Activated T-cell treated with anti-CD3 and anti-CD28 coated beads, Interleukin-2, amount 50 U/mL, for 4 hours (primary cell): Measurements from ENCODE around the gene SMC1B. TPM values are rescaled to one million over a fixed set of nuclear protein-coding genes. Genes with fewer than 3 reads are reported as not detected.
"Not testable (repeated sequence)": the region's sequence is repeated elsewhere in the genome, so short reads cannot be mapped to it uniquely, and the experiment has no call there.

Experiments
- ATAC-seq, 2 donors: fragments of 200-7000 bp; cut with Tn5 transposase; one replicate each; pipeline ENCODE4 v1.10.0; 2021
- DNase-seq: peaks from one replicate; pipeline ENCODE4 v3.0.0-alpha.2; 2020
- H3K27me3 Mint-ChIP-seq: one replicate; pipeline ENCODE4 v1.8.0; 2021; ENCODE audit warnings: low read depth, mixed read lengths
- H3K36me3 Mint-ChIP-seq: one replicate; pipeline ENCODE4 v1.8.0; 2022; ENCODE audit warnings: mixed read lengths; ENCODE audit not compliant: insufficient read depth
- H3K4me1 Mint-ChIP-seq: one replicate; pipeline ENCODE4 v1.8.0; 2021; ENCODE audit warnings: low read depth, mixed read lengths
- H3K4me3 Mint-ChIP-seq: one replicate; pipeline ENCODE4 v1.8.0; 2021; ENCODE audit warnings: mild to moderate bottlenecking, moderate library complexity, mixed read lengths
- H3K9me3 Mint-ChIP-seq: one replicate; pipeline ENCODE4 v1.8.0; 2021; ENCODE audit warnings: mixed read lengths
- total RNA-seq, 3 donors: library from RNA; stranded (reverse); gene quantifications; one replicate each; pipeline ENCODE4 v1.2.1, GENCODE V29; 2021

SMC1B gene
- total RNA-seq, 3 donors from 2014 or later = 0.13 to 0.24 (median 0.18) TPM

DNA sequence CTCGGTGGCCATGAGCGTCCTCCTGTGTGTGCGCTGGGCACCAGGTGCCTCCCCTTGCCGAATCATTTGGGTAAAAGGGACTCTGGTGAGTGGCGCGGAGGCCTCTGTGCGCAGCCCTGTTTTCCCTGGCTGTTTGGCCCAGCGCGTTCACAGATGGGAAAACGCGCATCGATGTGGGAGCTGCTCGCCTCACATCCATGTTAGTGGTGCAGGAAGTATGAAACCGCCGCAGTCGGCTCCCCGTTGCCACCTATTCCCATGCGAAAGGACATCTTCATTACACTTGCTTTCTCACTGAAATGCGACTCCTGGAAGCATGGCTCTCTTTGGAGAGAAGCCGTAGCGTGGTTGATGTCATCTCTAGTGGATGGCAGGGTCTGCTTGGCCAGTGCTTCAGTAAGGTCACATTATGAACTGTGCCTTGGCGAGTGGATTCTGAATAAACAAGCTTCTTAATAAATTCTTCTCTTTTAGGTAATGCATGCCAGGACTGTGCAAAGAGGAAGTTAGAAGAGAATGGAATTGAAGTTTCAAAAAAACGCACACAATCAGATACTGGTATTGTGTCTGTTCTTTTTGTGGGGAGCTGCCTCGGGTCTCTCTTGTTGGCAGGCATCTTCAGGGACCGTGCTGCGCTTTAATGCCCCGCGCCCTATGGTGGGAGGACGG, 77.4 kb downstream of the SMC1B start:
- no peak overlapping the region for H3K4me3 Mint-ChIP-seq

DNA sequence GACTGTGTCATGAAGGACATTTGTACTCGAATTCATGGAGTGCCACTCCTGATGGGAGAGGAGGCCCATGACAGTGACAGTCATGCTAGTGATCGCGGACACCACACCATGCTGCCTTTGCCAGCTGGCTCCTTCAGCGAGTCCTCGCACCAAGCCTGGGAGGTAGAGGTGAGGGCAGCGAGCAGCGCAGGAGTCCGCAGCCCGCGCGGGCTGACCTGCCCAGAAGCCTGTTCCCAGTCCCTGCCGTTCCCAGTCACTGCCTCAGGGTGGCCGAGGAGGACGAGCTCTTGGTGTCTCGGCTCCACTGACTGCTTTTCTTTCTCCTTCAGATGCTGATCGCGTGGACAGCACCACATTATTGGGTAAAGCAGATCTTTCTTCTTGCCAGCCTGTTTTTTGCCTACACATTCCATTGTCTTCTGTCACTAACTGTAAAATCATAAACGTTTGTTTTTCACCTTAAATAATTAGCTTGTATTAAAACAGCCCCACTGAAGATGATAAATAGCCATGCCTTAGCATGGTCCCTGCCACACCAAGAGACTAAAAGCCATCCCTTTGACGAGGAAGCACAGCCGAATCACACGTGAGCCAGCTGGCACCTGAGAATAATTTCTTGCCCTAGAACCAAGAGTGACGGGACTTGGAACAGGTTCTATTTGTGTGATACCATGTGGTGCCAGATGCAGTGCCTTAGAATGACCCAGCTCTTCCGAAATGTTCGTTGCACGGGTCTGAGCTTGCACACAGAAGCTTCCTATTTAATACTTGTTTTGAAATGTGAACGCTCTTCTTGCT, 78.2 kb downstream of the SMC1B start:
- Mint-ChIP-seq H3K36me3 (peaks cover 40% of the 10 kb centered on the region), H3K4me3 (no peak overlapping the region)
- DNase-seq = no peak

More for the DNA sequence above, 77.4 kb downstream of the SMC1B start:
- H3K27me3 Mint-ChIP-seq = no peaks in the 10 kb centered on the region
- H3K36me3 Mint-ChIP-seq = peaks cover 45% of the 10 kb centered on the region
- peaks cover 20% of the 10 kb centered on the region for H3K4me1 Mint-ChIP-seq
- no peak for ATAC-seq
- no peak for DNase-seq
- no peaks in the 10 kb centered on the region for H3K9me3 Mint-ChIP-seq

DNA sequence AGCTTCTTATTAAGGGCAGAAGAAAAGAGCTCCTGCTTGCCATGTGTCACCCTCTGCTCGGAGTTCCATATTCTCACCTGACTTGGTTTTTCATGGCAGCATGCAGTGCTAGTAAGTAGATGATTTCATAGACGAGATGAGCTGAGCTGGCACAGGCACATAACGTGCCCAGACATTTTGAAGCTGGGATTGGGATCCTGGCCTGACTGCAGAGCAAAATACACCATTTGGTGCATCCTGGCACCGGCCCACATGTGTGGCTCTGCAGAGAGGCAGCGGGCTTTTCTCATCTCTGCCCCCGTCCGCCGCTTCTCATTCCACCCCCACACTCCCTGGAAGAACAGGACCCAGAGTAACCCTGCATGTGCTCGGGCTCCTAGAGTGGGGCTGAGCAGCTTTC, 78.9 kb downstream of the SMC1B start:
- H3K9me3 Mint-ChIP-seq = no peaks in the 10 kb centered on the region
- no peak for DNase-seq
- H3K4me1 Mint-ChIP-seq = peaks cover 9% of the 10 kb centered on the region
- no peak overlapping the region for H3K4me3 Mint-ChIP-seq
- peaks cover 37% of the 10 kb centered on the region for H3K36me3 Mint-ChIP-seq
- no peaks in the 10 kb centered on the region for H3K27me3 Mint-ChIP-seq
- no peak for ATAC-seq

More for the DNA sequence above, 78.2 kb downstream of the SMC1B start:
- Mint-ChIP-seq H3K9me3 (no peaks in the 10 kb centered on the region), H3K4me1 (peaks cover 14% of the 10 kb centered on the region), H3K27me3 (no peaks in the 10 kb centered on the region)
- no peak for ATAC-seq

DNA sequence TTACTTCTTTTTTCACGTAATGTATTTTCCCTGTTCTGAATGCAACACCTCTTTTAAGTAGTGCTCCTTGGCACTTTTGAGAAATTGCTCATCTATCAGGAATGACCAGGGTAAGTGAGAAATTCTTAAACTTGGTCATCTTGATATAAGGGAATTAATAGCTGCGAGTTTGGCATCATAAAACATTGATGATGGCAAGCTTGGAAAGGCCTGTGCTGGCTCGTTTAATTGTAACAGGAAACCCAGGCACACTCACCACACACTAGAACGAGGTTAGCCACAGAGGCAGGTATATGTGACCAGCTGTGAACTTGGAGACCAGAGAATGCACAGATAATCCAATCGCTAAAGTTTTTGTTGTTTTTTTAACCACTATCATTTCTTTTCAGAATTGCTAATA, 79.3 kb downstream of the SMC1B start:
- Mint-ChIP-seq H3K9me3 (no peaks in the 10 kb centered on the region), H3K36me3 (peaks cover 41% of the 10 kb centered on the region), H3K4me3 (no peak overlapping the region), H3K27me3 (no peaks in the 10 kb centered on the region), H3K4me1 (peaks cover 8% of the 10 kb centered on the region)
- DNase-seq (no peak), ATAC-seq (no peak)

DNA sequence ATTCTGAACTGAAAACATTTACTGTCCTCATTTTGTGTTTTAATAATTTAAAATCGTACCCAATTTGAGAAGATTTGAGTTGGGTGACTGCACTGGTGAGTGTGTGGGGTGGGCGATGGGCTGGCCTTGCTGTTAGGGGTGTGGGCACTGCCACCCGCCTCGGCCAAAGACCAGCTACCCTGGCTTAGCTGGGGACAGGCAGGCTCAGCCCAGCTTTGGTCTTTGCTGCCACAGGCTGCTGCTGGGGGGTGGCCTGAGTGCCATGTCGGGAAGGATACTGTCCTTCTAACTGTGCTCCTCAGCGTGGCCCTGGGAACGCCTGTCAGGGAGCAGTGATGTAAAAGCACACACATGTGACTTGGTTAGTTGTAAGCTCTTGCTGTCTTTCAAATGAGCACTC, 81.4 kb downstream of the SMC1B start:
- DNase-seq = no peak

DNA sequence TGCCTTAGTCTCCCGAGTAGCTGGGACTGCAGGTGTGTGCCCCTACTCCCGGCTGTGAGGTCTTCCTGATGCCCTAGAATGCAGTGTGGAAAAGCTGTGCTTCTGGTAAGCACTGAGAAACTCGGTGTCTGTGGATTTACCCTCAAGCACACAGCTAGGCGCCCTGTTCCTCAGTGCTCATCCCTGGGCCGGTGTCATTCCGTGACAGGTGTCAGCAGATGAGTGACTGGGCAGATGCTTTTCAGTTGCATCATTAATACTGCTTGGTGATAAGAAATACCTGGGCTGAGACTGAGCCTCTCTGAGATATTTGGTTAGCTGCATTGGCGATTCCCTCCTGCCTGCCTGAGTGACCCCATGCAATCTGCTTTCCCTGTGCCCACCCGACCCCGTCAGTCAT, 81.9 kb downstream of the SMC1B start:
- Mint-ChIP-seq H3K4me1 (peaks cover 5% of the 10 kb centered on the region), H3K9me3 (no peaks in the 10 kb centered on the region), H3K36me3 (peaks cover 32% of the 10 kb centered on the region), H3K27me3 (no peaks in the 10 kb centered on the region), H3K4me3 (no peak overlapping the region)
- DNase-seq (no peak), ATAC-seq (no peak)

More for the DNA sequence above, 81.4 kb downstream of the SMC1B start:
- peaks cover 37% of the 10 kb centered on the region for H3K36me3 Mint-ChIP-seq
- no peaks in the 10 kb centered on the region for H3K27me3 Mint-ChIP-seq
- H3K4me3 Mint-ChIP-seq = no peak overlapping the region
- no peaks in the 10 kb centered on the region for H3K9me3 Mint-ChIP-seq
- H3K4me1 Mint-ChIP-seq = peaks cover 5% of the 10 kb centered on the region
- ATAC-seq = no peak

DNA sequence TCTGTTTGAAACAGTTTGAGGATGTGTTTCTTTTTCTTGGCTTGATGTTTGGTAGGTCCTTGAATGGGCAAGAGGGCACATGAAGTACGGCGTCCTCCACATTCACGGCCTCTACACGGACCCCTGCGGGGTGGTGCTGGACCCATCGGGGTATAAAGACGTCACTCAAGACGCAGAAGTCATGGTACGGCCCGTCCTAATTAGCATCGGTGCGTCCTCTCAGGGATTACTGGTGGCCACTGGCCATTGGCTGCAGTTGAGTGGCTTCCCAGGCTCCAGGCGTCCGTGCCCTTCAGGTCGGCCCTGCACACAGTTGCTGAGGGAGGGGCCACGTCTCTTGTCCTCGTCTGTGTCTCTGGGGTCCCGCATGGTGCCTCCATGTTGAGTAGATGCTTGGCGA, 82.9 kb downstream of the SMC1B start:
- Mint-ChIP-seq H3K9me3 (no peaks in the 10 kb centered on the region), H3K27me3 (no peaks in the 10 kb centered on the region), H3K4me1 (peaks cover 5% of the 10 kb centered on the region), H3K4me3 (no peak overlapping the region), H3K36me3 (peaks cover 25% of the 10 kb centered on the region)
- ATAC-seq = no peak
- no peak for DNase-seq

DNA sequence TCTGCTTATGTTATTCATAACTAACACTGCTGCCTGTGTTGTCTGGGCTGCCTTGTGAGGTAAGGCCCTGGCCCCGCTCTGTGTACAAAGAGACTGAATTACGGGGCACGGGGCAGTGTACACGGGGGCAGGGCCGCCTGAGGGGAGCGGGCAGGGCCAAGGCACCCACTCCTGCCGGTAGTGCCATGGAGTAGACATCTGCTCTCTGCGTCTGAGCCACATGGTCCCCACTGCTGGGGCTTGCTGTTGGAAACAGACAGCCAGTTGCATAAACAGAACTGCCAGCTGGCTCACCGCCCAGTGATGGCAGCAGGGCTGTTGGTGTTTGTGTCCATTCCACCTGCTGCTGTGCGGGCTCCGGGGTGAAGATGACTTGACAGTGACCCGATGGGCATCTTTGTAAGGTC, 83.9 kb downstream of the SMC1B start:
- H3K36me3 Mint-ChIP-seq = peaks cover 29% of the 10 kb centered on the region
- no peaks in the 10 kb centered on the region for H3K27me3 Mint-ChIP-seq
- DNase-seq (no peak), ATAC-seq (no peak)
- no peak overlapping the region for H3K4me3 Mint-ChIP-seq
- peaks cover 11% of the 10 kb centered on the region for H3K4me1 Mint-ChIP-seq
- H3K9me3 Mint-ChIP-seq = no peaks in the 10 kb centered on the region

DNA sequence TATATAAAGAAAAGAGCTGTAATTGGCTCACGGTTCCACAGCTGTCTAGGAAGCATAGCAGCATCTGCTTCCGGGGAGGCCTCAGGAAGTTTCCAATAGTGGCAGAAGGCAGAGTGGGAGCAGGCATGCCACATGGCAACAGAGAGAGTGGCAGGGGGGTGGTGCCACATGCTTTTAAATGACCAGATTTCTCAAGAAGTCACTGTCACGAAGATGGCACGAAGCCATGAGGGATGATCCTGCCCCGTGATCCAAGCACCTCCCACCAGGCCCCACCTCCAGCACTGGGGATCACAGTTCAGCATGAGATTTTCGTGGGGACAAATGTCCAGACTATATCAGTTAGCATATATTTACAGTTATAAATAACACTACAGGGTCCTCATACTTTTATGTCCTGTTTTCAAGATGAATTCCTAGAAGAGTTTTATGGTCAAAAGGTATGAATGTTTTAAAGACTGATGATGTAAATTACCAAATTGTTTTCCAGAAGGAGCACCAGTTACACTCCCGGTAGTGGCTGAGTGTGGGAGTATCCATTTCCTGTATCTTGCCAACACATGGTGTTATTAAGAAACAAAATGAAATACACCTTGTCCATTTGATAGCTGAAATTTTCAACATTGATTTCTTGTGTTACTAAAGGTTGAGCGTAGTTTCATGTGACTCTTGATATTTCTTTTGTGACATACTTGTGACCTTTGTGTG, 84.4 kb downstream of the SMC1B start:
- no peaks in the 10 kb centered on the region for H3K9me3 Mint-ChIP-seq
- H3K36me3 Mint-ChIP-seq = peaks cover 29% of the 10 kb centered on the region

DNA sequence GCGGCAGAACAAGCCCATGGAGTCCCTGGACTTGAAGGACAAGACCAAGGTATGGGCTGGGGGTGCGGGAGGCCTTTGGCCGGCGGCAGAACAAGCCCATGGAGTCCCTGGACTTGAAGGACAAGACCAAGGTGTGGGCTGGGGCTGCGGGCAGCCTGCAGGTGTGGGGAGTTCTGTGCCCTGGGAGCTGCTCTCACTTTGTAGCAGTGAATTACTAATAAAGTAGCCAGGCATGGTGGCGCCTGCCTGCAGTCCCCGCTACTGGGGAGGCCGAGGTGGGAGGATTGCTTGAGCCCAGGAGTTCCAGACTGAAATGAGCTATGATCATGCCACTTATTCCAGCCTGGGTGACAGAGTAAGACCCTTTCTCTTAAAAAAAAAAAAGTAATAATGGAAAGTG, 85.1 kb downstream of the SMC1B start:
- DNase-seq, H3K4me3 Mint-ChIP-seq, H3K27me3 Mint-ChIP-seq, ATAC-seq, H3K9me3 Mint-ChIP-seq: not testable (repeated sequence)
- H3K36me3 Mint-ChIP-seq = peaks cover 36% of the 10 kb centered on the region
- H3K4me1 Mint-ChIP-seq = peaks cover 16% of the 10 kb centered on the region

More for the DNA sequence above, 84.4 kb downstream of the SMC1B start:
- H3K4me1 Mint-ChIP-seq = peaks cover 10% of the 10 kb centered on the region
- no peaks in the 10 kb centered on the region for H3K27me3 Mint-ChIP-seq
- no peak for ATAC-seq
- H3K4me3 Mint-ChIP-seq = no peak overlapping the region
- DNase-seq = no peak

DNA sequence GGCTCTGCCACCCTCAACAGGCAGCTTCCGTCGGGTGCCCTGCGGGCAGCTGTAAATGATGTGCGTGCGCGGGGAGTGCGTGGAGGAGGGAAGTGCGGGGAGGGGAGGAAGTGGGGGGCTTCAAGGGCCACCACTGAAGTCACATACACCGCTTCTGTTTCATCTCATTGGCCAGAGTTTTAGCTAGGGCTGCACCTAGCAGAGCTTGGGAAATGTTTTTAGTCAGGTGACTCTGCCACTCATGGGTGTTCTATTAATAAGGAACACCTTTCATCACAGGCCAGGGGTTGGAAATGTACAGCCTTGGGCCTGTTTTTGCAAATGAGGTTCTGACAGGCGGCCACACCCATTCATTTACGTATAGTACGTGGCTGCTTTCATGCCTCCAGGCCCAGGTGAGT, 89.1 kb downstream of the SMC1B start:
- H3K36me3 Mint-ChIP-seq = peaks cover 36% of the 10 kb centered on the region
- H3K9me3 Mint-ChIP-seq = no peaks in the 10 kb centered on the region
- DNase-seq = no peak
- peaks cover 48% of the 10 kb centered on the region for H3K4me1 Mint-ChIP-seq
- no peak for ATAC-seq
- no peak overlapping the region for H3K4me3 Mint-ChIP-seq
- H3K27me3 Mint-ChIP-seq = no peaks in the 10 kb centered on the region

DNA sequence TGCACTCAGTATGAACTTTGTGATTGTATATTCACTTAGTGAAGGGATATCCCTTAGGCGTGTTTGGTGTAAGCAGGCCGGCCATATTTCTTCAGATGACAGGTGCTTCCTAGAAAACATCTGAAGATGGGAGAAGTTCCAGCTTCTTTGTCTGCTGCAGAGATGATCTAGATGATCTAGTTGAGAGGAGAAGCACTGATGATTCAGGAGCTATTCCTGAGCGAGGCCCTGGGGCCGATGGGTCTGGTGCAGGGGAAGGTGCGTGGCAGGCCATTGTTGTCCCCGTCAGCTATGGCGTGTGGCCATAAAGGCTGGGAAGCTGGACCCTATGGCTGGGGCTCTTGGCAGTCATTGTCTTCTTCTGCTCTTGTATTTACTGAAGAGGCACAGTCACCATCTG, 89.7 kb downstream of the SMC1B start:
- ATAC-seq (no peak), DNase-seq (no peak)
- H3K36me3 Mint-ChIP-seq = peaks cover 31% of the 10 kb centered on the region
- H3K27me3 Mint-ChIP-seq = no peaks in the 10 kb centered on the region
- H3K4me3 Mint-ChIP-seq = no peak overlapping the region
- no peaks in the 10 kb centered on the region for H3K9me3 Mint-ChIP-seq
- H3K4me1 Mint-ChIP-seq = peaks cover 54% of the 10 kb centered on the region

DNA sequence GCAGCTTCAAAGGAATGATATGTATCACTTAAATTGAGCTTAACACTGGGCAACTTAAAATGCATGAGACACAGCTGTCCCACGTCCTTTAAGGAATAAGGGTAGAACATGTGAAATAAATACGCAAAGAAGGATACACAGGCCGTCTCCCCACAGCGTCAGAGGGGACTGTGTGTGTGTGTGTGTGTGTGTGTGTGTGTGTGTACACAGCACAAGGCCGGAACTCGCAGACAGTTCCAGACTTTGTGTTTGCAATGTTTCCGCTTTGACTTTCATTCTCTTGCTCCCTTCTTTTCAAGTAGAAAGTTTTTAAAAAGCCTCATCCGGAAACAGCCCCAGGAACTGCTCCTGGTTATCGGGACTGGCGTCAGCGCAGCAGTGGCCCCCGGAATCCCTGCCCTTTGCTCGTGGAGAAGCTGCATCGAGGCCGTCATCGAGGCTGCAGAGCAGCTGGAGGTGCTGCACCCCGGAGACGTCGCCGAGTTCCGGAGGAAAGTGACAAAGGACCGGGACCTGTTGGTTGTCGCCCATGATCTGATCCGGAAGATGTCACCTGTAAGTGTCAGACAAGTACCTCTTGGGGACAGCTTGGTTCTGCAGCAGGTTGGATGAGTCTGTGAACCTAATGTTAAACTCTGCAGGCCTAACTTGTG, 90.4 kb downstream of the SMC1B start:
- H3K4me1 Mint-ChIP-seq = peaks cover 61% of the 10 kb centered on the region
- H3K27me3 Mint-ChIP-seq = no peaks in the 10 kb centered on the region
- peaks cover 31% of the 10 kb centered on the region for H3K36me3 Mint-ChIP-seq
- DNase-seq = no peak
- H3K4me3 Mint-ChIP-seq = no peak overlapping the region
- no peaks in the 10 kb centered on the region for H3K9me3 Mint-ChIP-seq
- no peak for ATAC-seq

DNA sequence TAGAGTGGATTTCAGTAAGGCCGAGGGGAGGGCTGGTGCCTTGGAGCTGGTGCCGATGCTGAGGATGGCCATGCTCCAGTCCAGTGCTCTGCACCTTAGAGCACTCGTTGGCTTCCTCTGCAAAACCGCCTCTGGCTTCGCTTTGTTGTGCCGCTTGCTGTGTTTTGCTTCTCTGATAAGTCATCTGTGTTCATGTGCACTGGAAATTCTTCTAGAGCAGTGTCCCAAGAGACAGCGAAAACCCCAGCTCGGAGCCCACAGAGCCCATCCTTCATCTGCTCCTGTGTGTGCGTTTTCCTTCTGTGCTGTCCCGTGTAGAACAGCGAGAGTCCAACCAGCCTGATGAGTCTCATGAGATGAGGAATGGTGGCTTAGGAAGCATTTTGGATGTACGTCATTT, 91.6 kb downstream of the SMC1B start:
- Mint-ChIP-seq H3K36me3 (peaks cover 26% of the 10 kb centered on the region), H3K9me3 (no peaks in the 10 kb centered on the region), H3K4me3 (peak overlapping the region; percentile 13), H3K27me3 (no peaks in the 10 kb centered on the region), H3K4me1 (peaks cover 73% of the 10 kb centered on the region)
- ATAC-seq (no peak), DNase-seq (no peak)
